HEK293T (cell line): ENCODE measurements around the gene UBR1.

Experiments used
- CTBP1 ChIP-seq: fragments of 450-650 bp; IDR thresholded peaks from 2 replicates; pipeline ENCODE4 v1.6.1; 2016; ENCODE audit warnings: borderline replicate concordance
- ELF4 ChIP-seq: fragments of 450-650 bp; IDR thresholded peaks from 2 replicates; pipeline ENCODE4 v1.6.1; 2017; ENCODE audit warnings: antibody characterized with exemption
- FOXA1 ChIP-seq: fragments of 450-650 bp; IDR thresholded peaks from 2 replicates; pipeline ENCODE4 v1.6.1; 2016; ENCODE audit warnings: mild to moderate bottlenecking
- FOXK2 ChIP-seq: fragments of 450-650 bp; IDR thresholded peaks from 2 replicates; pipeline ENCODE4 v1.6.1; 2016; ENCODE audit warnings: mild to moderate bottlenecking
- SUZ12 ChIP-seq: fragments of 450-650 bp; IDR thresholded peaks from 2 replicates; pipeline ENCODE4 v1.6.1; 2016; ENCODE audit warnings: mild to moderate bottlenecking
- TARDBP ChIP-seq: fragments of 450-650 bp; IDR thresholded peaks from 2 replicates; pipeline ENCODE4 v1.6.1; 2016
- ZNF384 ChIP-seq: fragments of 450-650 bp; IDR thresholded peaks from 2 replicates; pipeline ENCODE4 v1.6.1; 2016

GRCh38 chr15:43095243-43095642 lies 10.6 kb downstream of the UBR1 start:
- TF ChIP-seq CTBP1 (no peak), SUZ12 (no peak), FOXA1 (no peak), TARDBP (no peak), ELF4 (no peak), FOXK2 (no peak), ZNF384 (no peak)
